ENCODE measurements around the gene ITGB3. TPM values are rescaled to one million over a fixed set of nuclear protein-coding genes. Genes with fewer than 3 reads are reported as not detected.

Gene ITGB3
- total RNA-seq, 4 donors from 2014 or later: 22.1 to 58.7 (median 53.8) TPM

DNA sequence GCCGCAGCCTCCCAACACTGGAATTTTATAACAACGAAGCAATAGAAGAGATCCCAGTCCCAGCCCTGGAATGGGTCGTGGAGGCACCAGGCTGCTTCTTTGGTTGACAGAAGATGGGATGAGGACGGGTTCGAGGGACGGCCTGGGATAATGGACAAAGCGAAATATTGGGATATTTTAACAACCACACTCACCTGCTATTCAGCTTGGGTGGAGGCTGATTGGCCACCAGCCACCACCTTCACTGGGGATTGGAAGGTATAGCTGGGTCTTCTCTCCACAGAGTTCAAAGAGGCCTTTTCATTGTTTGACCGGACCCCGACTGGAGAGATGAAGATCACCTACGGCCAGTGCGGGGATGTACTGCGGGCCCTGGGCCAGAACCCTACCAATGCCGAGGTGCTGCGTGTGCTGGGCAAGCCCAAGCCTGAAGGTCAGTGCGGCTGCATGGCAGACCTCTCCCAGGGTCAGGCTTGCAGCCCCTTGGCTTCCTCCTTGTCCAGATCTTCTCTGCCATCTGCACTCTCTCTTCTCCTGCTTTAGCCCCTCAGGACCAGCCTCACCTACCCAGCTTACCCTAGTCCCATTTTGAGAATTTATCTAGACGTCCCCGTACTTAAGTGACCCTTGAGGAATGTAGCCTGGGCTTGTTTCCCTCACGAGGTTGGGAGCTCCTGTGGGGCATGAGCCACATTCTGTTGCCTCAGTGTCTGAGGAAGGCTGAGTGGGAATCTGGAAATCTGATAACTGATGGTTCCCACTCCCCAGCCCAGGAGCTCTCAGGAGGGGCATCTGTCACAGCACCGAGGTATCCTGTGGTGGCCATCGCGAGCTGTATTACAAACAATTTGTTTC, 33.8 kb upstream of the ITGB3 start:
- H3K9me3 ChIP-seq: no peaks in the 10 kb centered on the region
- peaks cover 0 to 17% (median 4%) of the 10 kb centered on the region in 3 donors for H3K4me1 ChIP-seq
- H3K27ac ChIP-seq: no peak overlapping the region
- no peaks in the 10 kb centered on the region for H3K36me3 ChIP-seq
- H3K27me3 ChIP-seq: no peaks in the 10 kb centered on the region
- no peak overlapping the region for H3K4me3 ChIP-seq
- TF ChIP-seq POLR2AphosphoS5 (IDR thresholded peaks at IDR 0.05) (no peak), POLR2A (IDR thresholded peaks at IDR 0.05) (no peak), EP300 (IDR thresholded peaks at IDR 0.05) (no peak)
- TF ChIP-seq, protein P1, sequence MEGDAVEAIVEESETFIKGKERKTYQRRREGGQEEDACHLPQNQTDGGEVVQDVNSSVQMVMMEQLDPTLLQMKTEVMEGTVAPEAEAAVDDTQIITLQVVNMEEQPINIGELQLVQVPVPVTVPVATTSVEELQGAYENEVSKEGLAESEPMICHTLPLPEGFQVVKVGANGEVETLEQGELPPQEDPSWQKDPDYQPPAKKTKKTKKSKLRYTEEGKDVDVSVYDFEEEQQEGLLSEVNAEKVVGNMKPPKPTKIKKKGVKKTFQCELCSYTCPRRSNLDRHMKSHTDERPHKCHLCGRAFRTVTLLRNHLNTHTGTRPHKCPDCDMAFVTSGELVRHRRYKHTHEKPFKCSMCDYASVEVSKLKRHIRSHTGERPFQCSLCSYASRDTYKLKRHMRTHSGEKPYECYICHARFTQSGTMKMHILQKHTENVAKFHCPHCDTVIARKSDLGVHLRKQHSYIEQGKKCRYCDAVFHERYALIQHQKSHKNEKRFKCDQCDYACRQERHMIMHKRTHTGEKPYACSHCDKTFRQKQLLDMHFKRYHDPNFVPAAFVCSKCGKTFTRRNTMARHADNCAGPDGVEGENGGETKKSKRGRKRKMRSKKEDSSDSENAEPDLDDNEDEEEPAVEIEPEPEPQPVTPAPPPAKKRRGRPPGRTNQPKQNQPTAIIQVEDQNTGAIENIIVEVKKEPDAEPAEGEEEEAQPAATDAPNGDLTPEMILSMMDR (IDR thresholded peaks at IDR 0.05): no peak
- ATAC-seq: no peak
- WGBS, 2 donors (ENCODE audit: low coverage in 1 of 2): 77 to 93% methylated on average over 7 to 8 of the region's 21 CpGs

DNA sequence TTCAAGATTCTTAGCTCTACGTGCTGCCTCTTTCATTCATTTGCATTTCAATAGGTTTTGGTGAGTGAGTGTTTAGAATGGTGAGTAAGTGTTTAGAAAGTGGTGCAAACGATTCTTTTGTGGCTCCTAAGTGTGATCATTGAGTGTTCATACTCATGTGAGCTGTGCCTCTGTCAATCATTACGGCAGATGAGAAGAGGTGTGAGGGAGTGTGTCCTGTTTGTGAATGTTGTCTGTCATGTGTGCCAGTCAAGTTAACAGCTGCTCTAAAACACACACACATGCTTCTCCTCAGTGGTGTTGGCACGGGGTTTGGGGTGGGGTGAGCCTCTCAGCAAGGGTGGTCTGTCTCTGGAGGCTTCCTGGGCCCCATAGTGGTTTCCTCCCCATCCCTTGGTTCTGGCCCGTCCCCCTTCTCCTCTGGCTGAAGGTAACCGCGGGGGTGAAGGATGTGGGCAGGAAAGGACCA, 33.1 kb upstream of the ITGB3 start:
- Histone ChIP-seq H3K4me3 (no peak overlapping the region), H3K9me3 (no peaks in the 10 kb centered on the region), H3K4me1 (peaks cover 0 to 24% (median 9%) of the 10 kb centered on the region in 3 donors), H3K36me3 (no peaks in the 10 kb centered on the region), H3K27ac (no peak overlapping the region), H3K27me3 (no peaks in the 10 kb centered on the region)
- no peak for ATAC-seq
- WGBS, 2 donors (ENCODE audit: low coverage in 1 of 2): 55 to 71% methylated on average over 3 of the region's 7 CpGs
- TF ChIP-seq, protein P1 (IDR thresholded peaks at IDR 0.05): no peak
- no peak for TF ChIP-seq POLR2AphosphoS5 (IDR thresholded peaks at IDR 0.05)
- no peak for TF ChIP-seq POLR2A (IDR thresholded peaks at IDR 0.05)
- no peak for TF ChIP-seq EP300 (IDR thresholded peaks at IDR 0.05)

DNA sequence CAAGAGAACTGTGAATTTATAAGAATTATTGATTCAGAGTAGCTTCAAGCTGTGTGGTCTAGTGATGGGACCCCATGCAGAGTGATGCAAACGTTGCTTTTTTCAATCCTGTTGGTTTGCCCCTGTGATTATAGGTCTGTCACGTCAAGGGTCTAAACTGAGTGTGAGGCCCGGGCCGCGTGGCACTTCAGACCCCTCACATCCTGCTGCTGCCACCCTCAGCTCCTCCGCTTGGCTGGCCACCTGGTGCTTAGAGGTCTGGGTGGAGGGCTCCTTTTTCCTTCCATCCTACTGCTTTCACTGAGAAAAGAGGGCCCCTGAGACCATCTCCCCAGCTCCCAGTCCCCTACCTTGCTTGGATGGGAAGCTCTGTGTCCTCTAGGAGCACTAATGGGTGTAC, 32.5 kb upstream of the ITGB3 start:
- H3K27me3 ChIP-seq: no peaks in the 10 kb centered on the region
- H3K4me3 ChIP-seq: no peak overlapping the region
- H3K9me3 ChIP-seq: no peaks in the 10 kb centered on the region
- no peak for ATAC-seq
- TF ChIP-seq, protein P1 (IDR thresholded peaks at IDR 0.05): no peak
- TF ChIP-seq POLR2A (IDR thresholded peaks at IDR 0.05): no peak
- TF ChIP-seq POLR2AphosphoS5 (IDR thresholded peaks at IDR 0.05): no peak
- no peak for TF ChIP-seq EP300 (IDR thresholded peaks at IDR 0.05)
- peaks cover 0 to 30% (median 13%) of the 10 kb centered on the region in 3 donors for H3K4me1 ChIP-seq
- no peaks in the 10 kb centered on the region for H3K36me3 ChIP-seq
- 79 to 88% methylated on average over 5 of the region's 6 CpGs for WGBS, 2 donors (ENCODE audit: low coverage in 1 of 2)
- H3K27ac ChIP-seq: no peak overlapping the region

DNA sequence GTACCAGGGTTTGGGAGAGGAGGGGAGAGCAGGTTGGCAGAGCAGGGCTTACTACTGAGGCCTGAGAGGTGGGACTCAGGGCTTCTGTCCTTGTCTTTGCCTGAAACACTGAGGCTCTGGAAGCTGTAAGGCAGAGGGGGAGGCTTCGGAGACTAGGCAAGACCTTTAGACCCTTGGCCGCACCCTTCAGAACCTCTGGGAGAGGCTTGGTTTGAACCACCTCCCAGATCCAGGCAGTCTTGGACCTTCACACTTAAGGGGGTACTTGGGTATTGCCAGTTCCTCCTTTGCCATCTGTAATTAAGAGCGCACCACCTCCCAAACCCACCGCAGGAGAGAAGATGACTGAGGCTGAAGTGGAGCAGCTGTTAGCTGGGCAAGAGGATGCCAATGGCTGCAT, 31.6 kb upstream of the ITGB3 start:
- H3K27me3 ChIP-seq: no peaks in the 10 kb centered on the region
- no peak for TF ChIP-seq EP300 (IDR thresholded peaks at IDR 0.05)
- TF ChIP-seq POLR2A (IDR thresholded peaks at IDR 0.05): no peak
- TF ChIP-seq, protein P1 (IDR thresholded peaks at IDR 0.05): no peak
- TF ChIP-seq POLR2AphosphoS5 (IDR thresholded peaks at IDR 0.05): no peak
- H3K36me3 ChIP-seq: no peaks in the 10 kb centered on the region
- no peak overlapping the region for H3K4me3 ChIP-seq
- WGBS, 2 donors (ENCODE audit: low coverage in 1 of 2): no CpG with 5 or more reads among the region's 4 CpGs
- no peaks in the 10 kb centered on the region for H3K9me3 ChIP-seq
- ATAC-seq: no peak
- no peak overlapping the region for H3K27ac ChIP-seq
- H3K4me1 ChIP-seq: peaks cover 0 to 39% (median 16%) of the 10 kb centered on the region in 3 donors

DNA sequence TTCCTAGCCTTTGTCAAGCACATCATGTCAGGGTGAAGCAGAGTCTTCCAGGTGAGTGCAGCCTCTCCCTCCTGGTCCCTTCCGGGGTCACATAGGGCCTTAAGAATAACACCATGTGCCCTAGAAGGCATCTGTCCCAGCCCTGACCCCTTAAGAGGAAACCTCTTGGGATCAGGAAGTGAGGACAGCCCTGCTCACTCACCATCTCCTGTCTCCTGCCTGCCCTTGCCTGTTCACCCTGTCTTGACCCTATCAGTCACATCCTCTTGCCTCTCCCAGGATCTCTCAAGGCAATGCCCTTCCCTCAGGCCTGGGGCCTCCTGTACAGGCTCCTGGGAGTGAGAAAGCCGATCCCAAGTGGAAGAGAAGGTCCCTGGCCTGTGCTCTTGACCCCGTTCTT, 30.6 kb upstream of the ITGB3 start:
- H3K36me3 ChIP-seq: no peaks in the 10 kb centered on the region
- H3K9me3 ChIP-seq: no peaks in the 10 kb centered on the region
- WGBS, 2 donors (ENCODE audit: low coverage in 1 of 2): 85% methylated on average over 3 of the region's 3 CpGs; no CpG with 5 or more reads in 1 of the 2 donors
- ATAC-seq: no peak
- H3K27me3 ChIP-seq: no peaks in the 10 kb centered on the region
- peak overlapping the region in 2 of 4 donors; percentile 79 to 82 for H3K27ac ChIP-seq
- peaks cover 0 to 40% (median 16%) of the 10 kb centered on the region in 3 donors for H3K4me1 ChIP-seq
- no peak for TF ChIP-seq POLR2A (IDR thresholded peaks at IDR 0.05)
- no peak for TF ChIP-seq EP300 (IDR thresholded peaks at IDR 0.05)
- no peak for TF ChIP-seq POLR2AphosphoS5 (IDR thresholded peaks at IDR 0.05)
- TF ChIP-seq, protein P1 (IDR thresholded peaks at IDR 0.05): no peak
- H3K4me3 ChIP-seq: no peak overlapping the region

All from gastroesophageal sphincter (tissue), 4 donors.